Measurements from ENCODE around the gene EFEMP1. TPM values are rescaled to one million over a fixed set of nuclear protein-coding genes. Genes with fewer than 3 reads are reported as not detected.

EFEMP1 gene
- total RNA-seq, 2 experiments from 2014 or later: not detected

- Mint-ChIP-seq H3K27ac (no peak overlapping the region), H3K4me3 (no peak overlapping the region), H3K4me1 (no peaks in the 10 kb centered on the region), H3K27me3 (no peaks in the 10 kb centered on the region), H3K36me3 (ENCODE audit: low read depth) (no peaks in the 10 kb centered on the region), H3K9me3 (no peaks in the 10 kb centered on the region)
- POLR2A ChIA-PET: no interaction called here
- CTCF ChIA-PET: no interaction called here
- DNase-seq: no peak
These were observed 60.8 kb downstream of the EFEMP1 start for GRCh38 chr2:55862673-55863390.

- no peak overlapping the region for H3K27ac Mint-ChIP-seq
- H3K4me3 Mint-ChIP-seq: no peak overlapping the region
- POLR2A ChIA-PET: no interaction called here
- no peak for DNase-seq
- no peaks in the 10 kb centered on the region for H3K27me3 Mint-ChIP-seq
- H3K9me3 Mint-ChIP-seq: no peaks in the 10 kb centered on the region
- H3K4me1 Mint-ChIP-seq: no peaks in the 10 kb centered on the region
- no peaks in the 10 kb centered on the region for H3K36me3 Mint-ChIP-seq (ENCODE audit: low read depth)
- CTCF ChIA-PET: no interaction called here
These were observed 61.3 kb downstream of the EFEMP1 start for GRCh38 chr2:55862246-55862645.

DNA sequence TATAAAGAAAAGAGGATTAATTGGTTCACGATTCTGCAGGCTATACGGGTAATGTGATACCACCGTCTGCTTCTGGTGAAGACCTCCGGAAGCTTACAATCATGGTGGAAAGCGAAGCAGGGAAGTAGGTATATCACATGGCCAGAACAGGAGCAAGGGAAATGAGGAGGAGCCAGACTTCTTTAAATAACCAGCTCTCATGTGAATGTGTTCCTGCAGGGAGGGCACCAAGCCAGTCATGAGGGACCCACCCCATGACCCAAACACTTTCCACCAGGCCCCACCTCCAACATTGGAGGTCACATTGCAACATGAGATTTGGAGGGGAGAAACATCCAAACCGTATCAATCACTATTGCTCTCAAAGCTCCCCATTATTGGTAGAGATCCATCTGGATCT, 61.8 kb downstream of the EFEMP1 start:
- H3K36me3 Mint-ChIP-seq (ENCODE audit: low read depth): no peaks in the 10 kb centered on the region
- H3K4me3 Mint-ChIP-seq: no peak overlapping the region
- no peaks in the 10 kb centered on the region for H3K4me1 Mint-ChIP-seq
- ChIA-PET CTCF (interaction anchor here (0.8 kb wide), 1 partner anchor 26 kb away, joined by 3 read pairs; no protein-coding TSS in a partner anchor), POLR2A (no interaction called here)
- no peaks in the 10 kb centered on the region for H3K9me3 Mint-ChIP-seq
- H3K27ac Mint-ChIP-seq: no peak overlapping the region
- DNase-seq: no peak
- no peaks in the 10 kb centered on the region for H3K27me3 Mint-ChIP-seq

DNA sequence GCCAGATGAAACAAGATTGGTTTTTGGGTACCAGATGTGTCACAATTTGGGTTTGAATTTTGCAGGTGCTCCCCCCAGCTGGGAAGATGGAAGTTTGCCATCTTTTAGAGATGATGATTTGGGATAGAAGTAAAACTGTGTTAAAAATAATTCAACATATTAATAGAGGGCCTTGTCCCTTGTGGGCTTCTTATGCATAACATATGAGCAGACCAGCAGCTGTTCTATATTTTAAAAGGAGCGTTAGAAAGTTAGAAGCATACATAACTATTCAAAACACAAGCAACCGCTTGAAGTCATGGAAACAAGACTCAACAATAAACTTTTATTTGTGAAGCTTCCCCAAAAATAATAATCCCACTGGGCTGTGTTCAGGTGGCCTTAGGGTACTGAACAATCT, 62.8 kb downstream of the EFEMP1 start:
- no peak overlapping the region for H3K4me3 Mint-ChIP-seq
- CTCF ChIA-PET: no interaction called here
- no peak for DNase-seq
- H3K4me1 Mint-ChIP-seq: no peaks in the 10 kb centered on the region
- no peaks in the 10 kb centered on the region for H3K36me3 Mint-ChIP-seq (ENCODE audit: low read depth)
- no peaks in the 10 kb centered on the region for H3K27me3 Mint-ChIP-seq
- H3K27ac Mint-ChIP-seq: no peak overlapping the region
- POLR2A ChIA-PET: no interaction called here
- no peaks in the 10 kb centered on the region for H3K9me3 Mint-ChIP-seq

- H3K9me3 Mint-ChIP-seq: no peaks in the 10 kb centered on the region
- H3K4me1 Mint-ChIP-seq: no peaks in the 10 kb centered on the region
- CTCF ChIA-PET: no interaction called here
- H3K4me3 Mint-ChIP-seq: no peak overlapping the region
- H3K36me3 Mint-ChIP-seq (ENCODE audit: low read depth): no peaks in the 10 kb centered on the region
- no peak overlapping the region for H3K27ac Mint-ChIP-seq
- POLR2A ChIA-PET: no interaction called here
- no peaks in the 10 kb centered on the region for H3K27me3 Mint-ChIP-seq
- DNase-seq: no peak
These were observed 63.7 kb downstream of the EFEMP1 start for GRCh38 chr2:55859875-55860274.

DNA sequence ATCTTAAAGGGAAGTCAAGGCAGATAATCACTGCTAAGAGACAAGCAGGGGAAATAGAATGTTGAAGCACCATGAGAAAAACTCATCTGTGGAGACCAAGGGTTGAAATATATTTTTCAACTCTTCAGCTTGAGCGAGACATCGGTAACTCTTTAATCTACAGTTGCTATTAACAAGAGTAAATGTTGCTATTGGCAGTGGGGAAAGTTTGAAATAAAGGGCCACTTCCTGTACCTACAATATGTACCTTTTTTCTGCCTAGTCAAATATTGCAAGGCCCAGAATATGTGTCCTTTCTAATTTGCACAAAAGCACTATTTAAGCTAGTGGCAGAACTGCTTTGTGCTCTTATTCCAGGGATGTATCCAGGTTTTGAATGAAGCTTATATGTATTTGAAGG, 65.8 kb downstream of the EFEMP1 start:
- no peaks in the 10 kb centered on the region for H3K9me3 Mint-ChIP-seq
- H3K36me3 Mint-ChIP-seq (ENCODE audit: low read depth): no peaks in the 10 kb centered on the region
- H3K4me3 Mint-ChIP-seq: no peak overlapping the region
- POLR2A ChIA-PET: no interaction called here
- H3K4me1 Mint-ChIP-seq: no peaks in the 10 kb centered on the region
- no peak overlapping the region for H3K27ac Mint-ChIP-seq
- DNase-seq: no peak
- CTCF ChIA-PET: no interaction called here
- no peaks in the 10 kb centered on the region for H3K27me3 Mint-ChIP-seq

DNA sequence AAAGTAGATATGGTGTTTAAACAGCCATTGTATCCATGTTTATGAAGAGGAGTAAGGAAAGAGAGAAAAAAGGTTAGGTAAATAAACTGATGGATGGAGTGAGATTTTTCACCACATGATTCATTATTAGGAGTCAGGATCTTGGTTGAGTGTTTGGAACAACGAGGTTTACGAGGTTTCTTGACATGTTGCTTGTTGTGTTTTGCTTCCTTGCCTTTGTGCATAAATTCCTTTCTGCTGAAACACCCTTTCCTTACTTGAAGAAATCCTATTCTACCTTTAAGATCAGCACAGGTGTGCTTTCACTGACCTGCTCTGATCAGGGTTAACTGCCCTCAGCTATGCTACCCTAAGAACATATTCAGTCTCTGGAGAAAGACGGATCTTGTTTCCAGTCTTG, 66.6 kb downstream of the EFEMP1 start:
- CTCF ChIA-PET: no interaction called here
- no peaks in the 10 kb centered on the region for H3K9me3 Mint-ChIP-seq
- DNase-seq: no peak
- POLR2A ChIA-PET: no interaction called here
- H3K4me3 Mint-ChIP-seq: no peak overlapping the region
- no peaks in the 10 kb centered on the region for H3K36me3 Mint-ChIP-seq (ENCODE audit: low read depth)
- no peak overlapping the region for H3K27ac Mint-ChIP-seq
- no peaks in the 10 kb centered on the region for H3K4me1 Mint-ChIP-seq
- no peaks in the 10 kb centered on the region for H3K27me3 Mint-ChIP-seq

- peaks cover 4% of the 10 kb centered on the region for H3K27me3 Mint-ChIP-seq
- H3K4me1 Mint-ChIP-seq: no peaks in the 10 kb centered on the region
- POLR2A ChIA-PET: no interaction called here
- CTCF ChIA-PET: interaction anchor here (1.2 kb wide), 1 partner anchor 11 kb away, joined by 3 read pairs; no protein-coding TSS in a partner anchor
- H3K27ac Mint-ChIP-seq: no peak overlapping the region
- no peaks in the 10 kb centered on the region for H3K36me3 Mint-ChIP-seq (ENCODE audit: low read depth)
- no peaks in the 10 kb centered on the region for H3K9me3 Mint-ChIP-seq
- DNase-seq: no peak
- no peak overlapping the region for H3K4me3 Mint-ChIP-seq
These were observed 75.5 kb downstream of the EFEMP1 start for GRCh38 chr2:55848096-55848495.

DNA sequence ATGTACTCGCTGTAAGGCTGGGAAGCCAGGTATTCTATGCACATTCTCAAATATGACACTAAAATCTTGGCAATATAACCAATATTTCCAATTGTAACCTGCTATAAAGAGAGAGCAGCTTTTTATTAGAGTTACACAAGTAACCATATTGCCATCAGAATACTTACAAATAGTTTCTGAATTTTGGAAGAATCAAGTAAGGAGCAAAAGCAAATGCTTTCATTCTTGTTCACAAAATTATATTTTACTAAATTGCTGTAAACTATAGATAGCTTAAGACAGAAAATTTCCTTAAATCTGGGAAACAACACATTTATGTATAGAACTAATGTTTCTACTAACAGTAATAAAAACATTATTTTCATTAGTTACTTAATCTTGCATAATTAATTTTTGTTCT, 77.2 kb downstream of the EFEMP1 start:
- H3K36me3 Mint-ChIP-seq (ENCODE audit: low read depth): no peaks in the 10 kb centered on the region
- POLR2A ChIA-PET: no interaction called here
- H3K4me3 Mint-ChIP-seq: no peak overlapping the region
- no peaks in the 10 kb centered on the region for H3K4me1 Mint-ChIP-seq
- H3K27me3 Mint-ChIP-seq: peaks cover 2% of the 10 kb centered on the region
- H3K9me3 Mint-ChIP-seq: no peaks in the 10 kb centered on the region
- CTCF ChIA-PET: no interaction called here
- DNase-seq: no peak
- no peak overlapping the region for H3K27ac Mint-ChIP-seq

DNA sequence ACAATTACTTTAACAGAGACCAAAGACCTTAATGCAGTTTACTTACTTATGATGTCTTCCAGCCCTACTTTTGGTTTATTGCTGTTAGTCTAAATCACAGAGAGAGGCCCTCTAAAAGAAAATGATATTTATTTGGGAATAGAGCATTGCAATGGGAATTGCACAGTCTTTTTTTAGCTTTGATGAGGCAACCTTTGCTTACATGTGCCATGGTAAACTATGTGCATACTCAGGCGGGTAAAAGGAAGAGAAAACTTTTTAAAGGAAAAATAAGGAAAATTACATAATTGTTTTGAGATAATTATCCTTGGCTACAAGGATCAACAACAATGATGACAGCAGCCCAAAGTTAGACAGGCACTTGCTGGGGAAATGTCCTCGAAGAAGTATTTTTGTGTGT, 78.6 kb downstream of the EFEMP1 start:
- Mint-ChIP-seq H3K36me3 (ENCODE audit: low read depth) (no peaks in the 10 kb centered on the region), H3K4me3 (no peak overlapping the region)
- POLR2A ChIA-PET: no interaction called here

GRCh38 chr2:55843994-55844345, 79.6 kb downstream of the EFEMP1 start:
- Mint-ChIP-seq H3K36me3 (ENCODE audit: low read depth) (no peaks in the 10 kb centered on the region), H3K27me3 (peaks cover 2% of the 10 kb centered on the region), H3K27ac (no peak overlapping the region), H3K9me3 (no peaks in the 10 kb centered on the region), H3K4me3 (no peak overlapping the region), H3K4me1 (no peaks in the 10 kb centered on the region)
- ChIA-PET CTCF (no interaction called here), POLR2A (no interaction called here)
- DNase-seq: no peak

More for the DNA sequence above, 78.6 kb downstream of the EFEMP1 start:
- DNase-seq: no peak
- Mint-ChIP-seq H3K9me3 (no peaks in the 10 kb centered on the region), H3K4me1 (no peaks in the 10 kb centered on the region), H3K27me3 (peaks cover 2% of the 10 kb centered on the region), H3K27ac (no peak overlapping the region)
- CTCF ChIA-PET: interaction anchor here (0.7 kb wide), 1 partner anchor 231 kb away, joined by 3 read pairs; no protein-coding TSS in a partner anchor

- no peaks in the 10 kb centered on the region for H3K4me1 Mint-ChIP-seq
These were observed 80.2 kb downstream of the EFEMP1 start for GRCh38 chr2:55843096-55843993.

GRCh38 chr2:55842046-55842445, 81.5 kb downstream of the EFEMP1 start:
- H3K9me3 Mint-ChIP-seq: no peaks in the 10 kb centered on the region
- no peaks in the 10 kb centered on the region for H3K4me1 Mint-ChIP-seq
- no peak overlapping the region for H3K4me3 Mint-ChIP-seq
- H3K36me3 Mint-ChIP-seq (ENCODE audit: low read depth): no peaks in the 10 kb centered on the region
- H3K27ac Mint-ChIP-seq: no peak overlapping the region
- ChIA-PET CTCF (no interaction called here), POLR2A (no interaction called here)
- H3K27me3 Mint-ChIP-seq: no peaks in the 10 kb centered on the region
- no peak for DNase-seq

More at GRCh38 chr2:55843096-55843993, 80.2 kb downstream of the EFEMP1 start:
- Mint-ChIP-seq H3K27me3 (peaks cover 2% of the 10 kb centered on the region), H3K36me3 (ENCODE audit: low read depth) (no peaks in the 10 kb centered on the region), H3K27ac (no peak overlapping the region), H3K9me3 (no peaks in the 10 kb centered on the region), H3K4me3 (no peak overlapping the region)
- DNase-seq: no peak
- POLR2A ChIA-PET: no interaction called here
- CTCF ChIA-PET: no interaction called here

GRCh38 chr2:55840460-55840859, 83.1 kb downstream of the EFEMP1 start:
- Mint-ChIP-seq H3K27me3 (no peaks in the 10 kb centered on the region), H3K9me3 (no peaks in the 10 kb centered on the region), H3K4me3 (no peak overlapping the region), H3K27ac (no peak overlapping the region), H3K4me1 (no peaks in the 10 kb centered on the region), H3K36me3 (ENCODE audit: low read depth) (no peaks in the 10 kb centered on the region)
- POLR2A ChIA-PET: no interaction called here
- CTCF ChIA-PET: no interaction called here
- no peak for DNase-seq

Measured in activated CD4-positive, alpha-beta T cell treated with anti-CD3 and anti-CD28 coated beads, Interleukin-2, amount 10 ng/mL, durations not matched to agents 7 days and 5 days (primary cell).